CD4-positive, alpha-beta T cell (primary cell): Measurements from ENCODE around the gene CSPG4. TPM values are rescaled to one million over a fixed set of nuclear protein-coding genes. Genes with fewer than 3 reads are reported as not detected.
A peak's percentile ranks its signal among the peaks of the same experiment; 100 is the strongest.
"Not testable (repeated sequence)": the region's sequence is repeated elsewhere in the genome, so short reads cannot be mapped to it uniquely, and the experiment has no call there.

Source experiments
- ATAC-seq: fragments of 200-7000 bp; cut with Tn5 transposase; one replicate; pipeline ENCODE4 v1.10.0; 2022; ENCODE audit warnings: mild to moderate bottlenecking; ENCODE audit not compliant: poor library complexity
- CTCF ChIA-PET: fragments of 350-600 bp; sonication (Branson Sonifier 250); formaldehyde crosslinking; loops from one replicate; lab custom pipeline; 2021; ENCODE audit warnings: antibody characterized with exemption, inconsistent platforms; lab: Charles Lee
- POLR2A ChIA-PET: fragments of 350-600 bp; sonication (Branson Sonifier 250); formaldehyde crosslinking; loops from one replicate; lab custom pipeline; 2021; ENCODE audit warnings: antibody characterized with exemption, inconsistent platforms; lab: Charles Lee
- DNase-seq, 14 experiments: peaks; one replicate each; pipeline ENCODE4 v3.0.0-alpha.2; 2013 to 2020; ENCODE audit warnings: mixed read lengths in 2 of 14
- H3K27ac ChIP-seq, 2 donors: one replicate each; pipeline versions ENCODE4 v1.5.1 to v1.7.0; 2013; ENCODE audit warnings: low read length in 2 of 2, low read depth in 1 of 2, mild to moderate bottlenecking in 1 of 2
- H3K27me3 ChIP-seq, 2 experiments: 1 replicate in 1 of 2; 2 replicates in 1 of 2; pipeline versions ENCODE4 v1.6.1 to v1.7.0; 2013; ENCODE audit warnings: low read length in 2 of 2, control low read depth in 1 of 2, mild to moderate bottlenecking in 1 of 2, moderate library complexity in 1 of 2; ENCODE audit not compliant: insufficient read depth in 2 of 2, control insufficient read depth in 1 of 2
- H3K36me3 ChIP-seq: one replicate; pipeline ENCODE4 v1.6.1; 2013; ENCODE audit warnings: low read length, control low read depth; ENCODE audit not compliant: insufficient read depth
- H3K4me1 ChIP-seq: one replicate; pipeline ENCODE4 v1.6.1; 2013; ENCODE audit warnings: low read length, control low read depth; ENCODE audit not compliant: insufficient read depth
- H3K4me3 ChIP-seq: one replicate; pipeline ENCODE4 v1.5.1; 2013; ENCODE audit warnings: mild to moderate bottlenecking, low read length, moderate library complexity
- H3K9me3 ChIP-seq, 2 experiments: 1 replicate in 1 of 2; 2 replicates in 1 of 2; pipeline versions ENCODE4 v1.6.1 to v1.7.0; 2013; ENCODE audit warnings: low read length in 2 of 2, mild to moderate bottlenecking in 2 of 2, control low read depth in 1 of 2, moderate library complexity in 1 of 2; ENCODE audit not compliant: control insufficient read depth in 1 of 2, insufficient read depth in 1 of 2
- H3K27ac Mint-ChIP-seq: one replicate; pipeline ENCODE4 v1.8.0; 2020; ENCODE audit warnings: mixed read lengths
- H3K27me3 Mint-ChIP-seq: one replicate; pipeline ENCODE4 v1.8.0; 2021; ENCODE audit warnings: mixed read lengths
- H3K36me3 Mint-ChIP-seq: one replicate; pipeline ENCODE4 v1.8.0; 2021; ENCODE audit warnings: low read depth, mixed read lengths
- H3K4me1 Mint-ChIP-seq: one replicate; pipeline ENCODE4 v1.8.0; 2021; ENCODE audit warnings: low read depth, mixed read lengths
- H3K4me3 Mint-ChIP-seq: one replicate; pipeline ENCODE4 v1.8.0; 2020; ENCODE audit warnings: mild to moderate bottlenecking, mixed read lengths
- H3K9me3 Mint-ChIP-seq: one replicate; pipeline ENCODE4 v1.8.0; 2020; ENCODE audit warnings: mixed read lengths
- intact Hi-C, 2 experiments: fragments of 100-400 bp; cut with DNase I in 1 of 2; cut with micrococcal nuclease in 1 of 2; formaldehyde crosslinking; loops; one replicate each; pipeline versions ENCODE4 v1.15.1 to v1.9.0; 2023 to 2025; cut with DNase I, micrococcal nuclease
- total RNA-seq, 174 experiments: library from RNA in 2 of 174; stranded (reverse) in 2 of 174; gene quantifications; one replicate each; pipeline ENCODE4 v1.2.3 and lab custom pipeline; 2021 to 2026
- TF ChIP-seq, protein P1 (sequence below): fragments of 200-600 bp; IDR thresholded peaks from one replicate; pipeline ENCODE4 v1.8.0; 2022; ENCODE audit warnings: antibody characterized with exemption, mild to moderate bottlenecking

CSPG4 gene
- total RNA-seq, 2 experiments from 2014 or later = not detected

DNA sequence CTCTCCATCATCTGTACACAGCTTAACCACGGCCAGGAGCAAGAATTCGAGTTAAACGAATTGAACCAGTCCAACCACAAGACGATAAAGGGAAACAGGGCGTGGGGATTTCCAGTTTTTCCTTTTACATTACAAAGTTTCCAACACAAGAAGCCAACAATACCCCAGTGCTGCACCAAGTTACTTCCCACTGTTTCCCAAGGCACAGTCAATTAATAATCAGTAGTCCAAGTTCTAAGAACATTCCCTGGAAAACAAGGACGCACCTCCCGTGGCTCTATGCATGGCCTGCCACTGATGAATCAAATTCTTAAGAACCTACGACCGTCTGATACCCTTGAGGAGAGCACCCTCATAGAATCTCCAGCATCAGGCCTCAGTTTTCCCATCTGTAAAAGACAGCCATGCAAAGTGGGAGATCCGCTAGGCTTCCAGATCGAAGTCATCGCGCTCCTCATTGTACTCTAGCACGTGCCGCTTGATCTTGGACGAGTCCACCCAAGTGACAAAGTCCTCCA, 73.4 kb downstream of the CSPG4 start:
- Mint-ChIP-seq H3K4me1 (peaks cover 35% of the 10 kb centered on the region), H3K4me3 (peak overlapping the region; percentile 89), H3K27me3 (no peaks in the 10 kb centered on the region), H3K9me3 (no peaks in the 10 kb centered on the region), H3K36me3 (peaks cover 35% of the 10 kb centered on the region), H3K27ac (peak overlapping the region; percentile 85)
- Histone ChIP-seq H3K27me3 (no peaks in the 10 kb centered on the region), H3K4me3 (peak overlapping the region; percentile 95), H3K36me3 (peaks cover 16% of the 10 kb centered on the region), H3K9me3 (no peaks in the 10 kb centered on the region), H3K27ac (peak overlapping the region; percentile 92), H3K4me1 (peaks cover 56% of the 10 kb centered on the region)
- DNase-seq (peak in 2 of 14 experiments; percentile 60 to 63), ATAC-seq (no peak)
- TF ChIP-seq, protein P1, sequence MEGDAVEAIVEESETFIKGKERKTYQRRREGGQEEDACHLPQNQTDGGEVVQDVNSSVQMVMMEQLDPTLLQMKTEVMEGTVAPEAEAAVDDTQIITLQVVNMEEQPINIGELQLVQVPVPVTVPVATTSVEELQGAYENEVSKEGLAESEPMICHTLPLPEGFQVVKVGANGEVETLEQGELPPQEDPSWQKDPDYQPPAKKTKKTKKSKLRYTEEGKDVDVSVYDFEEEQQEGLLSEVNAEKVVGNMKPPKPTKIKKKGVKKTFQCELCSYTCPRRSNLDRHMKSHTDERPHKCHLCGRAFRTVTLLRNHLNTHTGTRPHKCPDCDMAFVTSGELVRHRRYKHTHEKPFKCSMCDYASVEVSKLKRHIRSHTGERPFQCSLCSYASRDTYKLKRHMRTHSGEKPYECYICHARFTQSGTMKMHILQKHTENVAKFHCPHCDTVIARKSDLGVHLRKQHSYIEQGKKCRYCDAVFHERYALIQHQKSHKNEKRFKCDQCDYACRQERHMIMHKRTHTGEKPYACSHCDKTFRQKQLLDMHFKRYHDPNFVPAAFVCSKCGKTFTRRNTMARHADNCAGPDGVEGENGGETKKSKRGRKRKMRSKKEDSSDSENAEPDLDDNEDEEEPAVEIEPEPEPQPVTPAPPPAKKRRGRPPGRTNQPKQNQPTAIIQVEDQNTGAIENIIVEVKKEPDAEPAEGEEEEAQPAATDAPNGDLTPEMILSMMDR = no peak
- intact Hi-C loops = loop anchor here in 1 of 2 experiments (2.0 kb wide), 1 partner anchor 182 kb away; no protein-coding TSS in a partner anchor
- CTCF ChIA-PET = interaction anchor here (1.7 to 3.5 kb wide), 7 partner anchors 13 to 272 kb away, joined by 7 to 30 read pairs (median 14); partner anchors contain the start of genes MAN2C1 and SNUPN
- POLR2A ChIA-PET = interaction anchor here (0.6 to 6.3 kb wide), 33 partner anchors 10 to 1356 kb away, joined by 3 to 294 read pairs (median 6); partner anchors contain the start of genes C15orf39, CLK3, COMMD4 and FBXO22

DNA sequence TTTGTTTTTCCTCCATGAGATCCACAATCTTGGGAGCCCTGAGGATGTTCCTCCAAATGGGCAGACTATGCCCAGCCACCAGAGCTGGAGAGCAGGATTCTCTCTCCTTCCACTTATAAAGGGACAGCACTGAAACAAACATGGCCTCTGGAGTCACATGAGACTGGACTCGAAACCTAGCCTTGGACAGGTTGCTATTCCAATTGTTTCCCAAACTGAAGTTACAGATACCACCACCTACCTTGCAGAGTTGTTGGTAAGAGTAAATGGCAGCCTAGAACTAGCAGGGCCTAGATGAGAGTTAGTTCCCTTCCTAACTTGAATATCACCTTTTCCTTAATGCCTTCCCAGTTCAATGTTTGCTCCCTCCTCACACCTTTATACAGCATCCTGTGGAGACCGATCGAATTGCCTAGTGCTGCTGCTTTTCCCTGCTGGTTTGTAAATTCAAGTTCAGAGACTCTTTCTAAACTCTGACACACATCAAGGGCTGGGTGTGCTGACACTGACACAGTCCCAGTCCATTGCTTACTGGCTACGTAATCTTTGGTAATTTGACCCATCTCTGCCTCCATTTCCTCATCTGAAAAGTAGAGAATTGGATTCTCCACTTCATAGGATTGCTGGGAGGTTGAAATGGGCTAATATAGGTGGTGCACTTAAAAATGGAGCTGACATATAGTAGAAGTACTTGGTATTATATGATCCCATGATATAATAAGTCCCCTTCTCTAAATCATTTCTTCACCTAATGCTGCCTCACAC, 75.2 kb downstream of the CSPG4 start:
- DNase-seq (no peak), ATAC-seq (no peak)
- peaks cover 16% of the 10 kb centered on the region for H3K36me3 ChIP-seq
- H3K27ac ChIP-seq = no peak overlapping the region
- TF ChIP-seq, protein P1 = no peak
- Mint-ChIP-seq H3K9me3 (no peaks in the 10 kb centered on the region), H3K4me1 (peaks cover 35% of the 10 kb centered on the region), H3K4me3 (peak overlapping the region; percentile 54), H3K27ac (peak overlapping the region; percentile 85), H3K36me3 (peaks cover 35% of the 10 kb centered on the region), H3K27me3 (no peaks in the 10 kb centered on the region)
- intact Hi-C loops = loop anchor here in 1 of 2 experiments (2.0 kb wide), 1 partner anchor 181 kb away; no protein-coding TSS in a partner anchor
- no peaks in the 10 kb centered on the region for H3K27me3 ChIP-seq
- no peaks in the 10 kb centered on the region for H3K9me3 ChIP-seq
- ChIA-PET POLR2A (interaction anchor here (0.6 to 6.3 kb wide), 6 partner anchors 10 to 269 kb away, joined by 3 to 294 read pairs (median 65); partner anchors contain the start of genes MAN2C1, SIN3A, SNUPN and SNX33), CTCF (interaction anchor here (1.0 to 3.5 kb wide), 4 partner anchors 10 to 270 kb away, joined by 3 to 18 read pairs (median 6); partner anchors contain the start of genes SNUPN and SNX33)
- peaks cover 56% of the 10 kb centered on the region for H3K4me1 ChIP-seq
- no peak overlapping the region for H3K4me3 ChIP-seq

DNA sequence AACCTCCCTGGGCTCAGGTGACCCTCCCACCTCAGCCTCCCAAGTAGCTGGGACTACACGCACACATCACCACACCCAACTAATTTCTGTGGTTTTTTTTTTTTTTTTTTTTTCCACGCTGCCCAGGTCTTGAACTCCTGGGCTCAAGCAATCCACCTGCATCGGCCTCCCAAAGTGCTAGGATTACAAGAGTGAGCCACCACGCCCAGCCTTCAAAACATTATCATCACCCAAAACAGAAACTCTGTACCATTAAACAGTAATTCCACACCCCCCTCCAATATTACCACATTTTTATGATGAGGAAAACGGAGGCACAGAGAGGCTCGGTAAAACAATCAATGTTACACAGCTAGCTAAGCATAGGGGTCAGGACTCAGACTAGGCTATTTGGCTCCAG, 76.6 kb downstream of the CSPG4 start:
- H3K9me3 Mint-ChIP-seq = no peaks in the 10 kb centered on the region
- H3K4me1 Mint-ChIP-seq = peaks cover 33% of the 10 kb centered on the region
- H3K27ac Mint-ChIP-seq = no peak overlapping the region
- peaks cover 46% of the 10 kb centered on the region for H3K4me1 ChIP-seq
- peaks cover 35% of the 10 kb centered on the region for H3K36me3 Mint-ChIP-seq
- no peaks in the 10 kb centered on the region for H3K9me3 ChIP-seq
- no peaks in the 10 kb centered on the region for H3K27me3 Mint-ChIP-seq
- peaks cover 16% of the 10 kb centered on the region for H3K36me3 ChIP-seq
- no peak overlapping the region for H3K4me3 Mint-ChIP-seq
- no peak overlapping the region for H3K4me3 ChIP-seq
- intact Hi-C loops = no loop called here
- H3K27me3 ChIP-seq = no peaks in the 10 kb centered on the region
- DNase-seq (no peak), ATAC-seq (no peak)
- CTCF ChIA-PET = interaction anchor here (0.7 to 1.5 kb wide), 2 partner anchors 15 to 127 kb away, joined by 3 to 4 read pairs; no protein-coding TSS in a partner anchor
- POLR2A ChIA-PET = interaction anchor here (6.3 kb wide), 1 partner anchor 10 kb away, joined by 231 read pairs; the partner anchor contains the start of gene SNUPN
- TF ChIP-seq, protein P1 = no peak
- H3K27ac ChIP-seq = no peak overlapping the region

DNA sequence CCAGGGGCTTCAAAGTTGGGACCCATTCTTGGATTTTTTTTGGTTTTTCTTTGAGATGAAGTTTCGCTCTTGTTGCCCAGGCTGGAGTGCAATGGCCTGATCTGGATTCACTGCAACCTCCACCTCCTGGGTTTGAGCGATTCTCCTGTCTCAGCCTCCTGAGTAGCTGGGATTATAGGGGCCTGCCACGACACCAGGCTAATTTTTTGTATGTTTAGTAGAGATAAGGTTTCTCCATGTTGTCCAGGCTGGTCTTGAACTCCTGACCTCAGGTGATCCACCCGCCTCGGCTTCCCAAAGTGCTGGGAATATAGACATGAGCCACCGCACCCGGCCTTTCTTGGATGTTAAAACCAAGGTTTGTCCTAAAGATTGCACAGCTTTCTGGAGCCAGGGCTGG, 78.7 kb downstream of the CSPG4 start:
- H3K9me3 Mint-ChIP-seq, H3K9me3 ChIP-seq, H3K27me3 ChIP-seq, H3K27me3 Mint-ChIP-seq, H3K4me3 ChIP-seq, DNase-seq, H3K27ac Mint-ChIP-seq, H3K4me3 Mint-ChIP-seq, CTCF ChIA-PET, intact Hi-C loops, POLR2A ChIA-PET, H3K27ac ChIP-seq, ATAC-seq: not testable (repeated sequence)
- peaks cover 18% of the 10 kb centered on the region for H3K36me3 Mint-ChIP-seq
- H3K4me1 Mint-ChIP-seq = peaks cover 21% of the 10 kb centered on the region
- H3K36me3 ChIP-seq = peaks cover 16% of the 10 kb centered on the region
- peaks cover 29% of the 10 kb centered on the region for H3K4me1 ChIP-seq
